Pulmonary artery endothelial cell (primary cell): ENCODE results near the gene CEP83. TPM values are rescaled to one million over a fixed set of nuclear protein-coding genes. Genes with fewer than 3 reads are reported as not detected.

Experiments used
- total RNA-seq: library from RNA; depleted of rRNA; stranded (reverse); fragments of >200 nt; gene quantifications from 2 replicates; pipeline ENCODE4 v1.2.3, GENCODE V29; 2014

Gene CEP83
- total RNA-seq, 1 donor from 2014 or later = 6.1 TPM

Other genes starting within 250 kb of the CEP83 start
- gene TMCC3, start 190.7 kb upstream of the CEP83 start, total RNA-seq = 19.9 and 30.7 TPM in 2 replicates